Nephron progenitor cell (in vitro differentiated cells): ENCODE results near the gene ZBTB20.

ENCODE experiments used
- DNase-seq: peaks from one replicate; pipeline ENCODE4 v3.0.0; 2021
- H3K27ac Mint-ChIP-seq: 2 replicates; pipeline ENCODE4 v1.8.0; 2021; ENCODE audit warnings: mild to moderate bottlenecking, moderate library complexity, mixed read lengths
- H3K27me3 Mint-ChIP-seq: 2 replicates; pipeline ENCODE4 v1.8.0; 2021; ENCODE audit warnings: mild to moderate bottlenecking, low read depth, mixed read lengths; ENCODE audit not compliant: poor library complexity
- H3K36me3 Mint-ChIP-seq: 2 replicates; pipeline ENCODE4 v1.8.0; 2021; ENCODE audit warnings: low read depth, mixed read lengths
- H3K4me1 Mint-ChIP-seq: 2 replicates; pipeline ENCODE4 v1.8.0; 2021; ENCODE audit warnings: mixed read lengths
- H3K4me3 Mint-ChIP-seq: 2 replicates; pipeline ENCODE4 v1.8.0; 2021; ENCODE audit warnings: mild to moderate bottlenecking, moderate library complexity, mixed read lengths
- H3K9me3 Mint-ChIP-seq: 2 replicates; pipeline ENCODE4 v1.8.0; 2021; ENCODE audit warnings: mild to moderate bottlenecking, moderate library complexity, mixed read lengths
- TF ChIP-seq, protein P1 (sequence below): fragments of 200-600 bp; sonication (generic); IDR thresholded peaks from 2 replicates; pipeline ENCODE4 v1.5.0; 2021; ENCODE audit warnings: antibody characterized with exemption

Gene ZBTB20

DNA sequence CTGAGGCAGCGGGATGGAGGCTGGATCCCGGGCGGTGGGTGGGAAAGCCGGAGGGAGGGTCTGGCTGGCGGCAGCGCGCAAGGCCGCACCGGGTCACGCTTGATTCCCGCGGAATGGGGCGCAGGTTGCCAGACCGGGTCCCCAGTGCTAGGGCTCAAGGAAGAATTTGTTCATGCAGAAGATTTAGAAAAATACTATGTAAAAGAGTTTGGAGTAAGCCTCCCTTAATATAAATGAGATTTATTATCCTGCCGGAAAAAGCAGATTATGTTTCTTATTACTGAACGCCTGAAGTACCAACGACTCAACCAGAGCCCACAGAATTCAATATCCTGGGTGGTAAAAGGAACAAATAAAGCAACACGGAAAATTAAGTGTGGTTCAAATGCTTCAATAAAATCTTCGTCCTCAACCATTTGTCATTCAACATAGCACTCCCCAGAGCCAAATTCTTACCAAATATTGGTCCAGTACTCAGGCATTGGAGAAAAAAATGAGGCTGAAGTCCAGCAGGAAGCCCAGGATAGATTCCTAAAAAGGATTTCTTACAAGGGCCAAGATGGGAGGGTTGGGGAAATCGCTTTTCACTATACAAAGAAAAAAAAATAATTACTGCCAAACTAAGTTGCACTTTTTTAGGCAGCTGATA, 1.2 kb upstream of the ZBTB20 start:
- Mint-ChIP-seq H3K27me3 (peaks cover 3% of the 10 kb centered on the region), H3K27ac (peak overlapping the region; percentile 98), H3K4me3 (peak overlapping the region; percentile 90), H3K36me3 (peaks cover 15% of the 10 kb centered on the region), H3K4me1 (peaks cover 29% of the 10 kb centered on the region), H3K9me3 (peaks cover 11% of the 10 kb centered on the region)
- TF ChIP-seq, protein P1, sequence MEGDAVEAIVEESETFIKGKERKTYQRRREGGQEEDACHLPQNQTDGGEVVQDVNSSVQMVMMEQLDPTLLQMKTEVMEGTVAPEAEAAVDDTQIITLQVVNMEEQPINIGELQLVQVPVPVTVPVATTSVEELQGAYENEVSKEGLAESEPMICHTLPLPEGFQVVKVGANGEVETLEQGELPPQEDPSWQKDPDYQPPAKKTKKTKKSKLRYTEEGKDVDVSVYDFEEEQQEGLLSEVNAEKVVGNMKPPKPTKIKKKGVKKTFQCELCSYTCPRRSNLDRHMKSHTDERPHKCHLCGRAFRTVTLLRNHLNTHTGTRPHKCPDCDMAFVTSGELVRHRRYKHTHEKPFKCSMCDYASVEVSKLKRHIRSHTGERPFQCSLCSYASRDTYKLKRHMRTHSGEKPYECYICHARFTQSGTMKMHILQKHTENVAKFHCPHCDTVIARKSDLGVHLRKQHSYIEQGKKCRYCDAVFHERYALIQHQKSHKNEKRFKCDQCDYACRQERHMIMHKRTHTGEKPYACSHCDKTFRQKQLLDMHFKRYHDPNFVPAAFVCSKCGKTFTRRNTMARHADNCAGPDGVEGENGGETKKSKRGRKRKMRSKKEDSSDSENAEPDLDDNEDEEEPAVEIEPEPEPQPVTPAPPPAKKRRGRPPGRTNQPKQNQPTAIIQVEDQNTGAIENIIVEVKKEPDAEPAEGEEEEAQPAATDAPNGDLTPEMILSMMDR = no peak
- no peak for DNase-seq

DNA sequence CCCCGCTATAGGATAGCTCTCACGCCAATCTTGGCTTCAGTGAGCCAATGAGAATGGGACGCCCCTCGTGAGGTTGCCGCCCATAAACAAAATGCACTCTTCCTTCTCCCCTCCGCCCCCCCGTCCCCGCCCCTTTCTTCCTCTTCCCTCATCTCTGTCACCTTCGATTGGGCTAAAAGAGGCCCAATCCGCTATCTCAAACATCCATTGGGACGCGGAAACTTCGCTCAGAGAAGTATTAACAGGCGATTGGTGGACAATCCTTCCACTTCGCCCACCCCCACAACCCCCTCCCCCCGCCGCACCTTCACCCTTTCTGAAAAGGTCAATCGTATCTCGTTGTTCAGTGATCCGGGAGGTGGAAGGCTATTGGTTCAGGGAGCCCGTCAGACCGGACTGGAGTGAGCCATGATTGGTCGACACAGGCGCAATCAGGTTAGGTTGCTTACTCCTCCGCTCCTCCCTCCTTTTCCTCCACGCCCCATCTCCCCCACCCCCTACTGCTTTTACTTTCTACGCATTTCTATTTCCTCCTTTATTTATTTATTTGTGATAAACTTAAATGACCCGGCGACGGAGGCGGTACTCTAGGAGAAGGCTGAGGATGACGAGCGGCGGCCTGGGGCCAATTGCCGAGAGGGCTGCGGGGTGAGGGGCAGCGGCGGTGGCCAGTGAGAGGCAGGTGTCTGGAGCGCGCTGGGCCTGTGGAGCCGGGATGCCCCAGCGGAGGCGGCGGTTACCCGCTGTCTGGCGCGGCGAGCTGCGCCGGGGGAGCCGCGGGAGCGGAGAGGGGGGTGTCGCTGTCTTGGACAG, 447 bp upstream of the ZBTB20 start:
- H3K4me1 Mint-ChIP-seq = peaks cover 29% of the 10 kb centered on the region
- peak; percentile 94 for DNase-seq
- peak overlapping the region; percentile 90 for H3K4me3 Mint-ChIP-seq
- H3K27ac Mint-ChIP-seq = peak overlapping the region; percentile 99
- TF ChIP-seq, protein P1 = no peak
- H3K9me3 Mint-ChIP-seq = peaks cover 8% of the 10 kb centered on the region
- H3K36me3 Mint-ChIP-seq = peaks cover 15% of the 10 kb centered on the region
- H3K27me3 Mint-ChIP-seq = peaks cover 3% of the 10 kb centered on the region

GRCh38 chr3:115146032-115146417, 1.1 kb downstream of the ZBTB20 start:
- Mint-ChIP-seq H3K36me3 (peaks cover 15% of the 10 kb centered on the region), H3K27me3 (peaks cover 3% of the 10 kb centered on the region), H3K9me3 (peaks cover 5% of the 10 kb centered on the region), H3K27ac (peak overlapping the region; percentile 94), H3K4me3 (peak overlapping the region; percentile 95), H3K4me1 (peaks cover 29% of the 10 kb centered on the region)
- TF ChIP-seq, protein P1 = no peak
- peak; percentile 6 for DNase-seq

DNA sequence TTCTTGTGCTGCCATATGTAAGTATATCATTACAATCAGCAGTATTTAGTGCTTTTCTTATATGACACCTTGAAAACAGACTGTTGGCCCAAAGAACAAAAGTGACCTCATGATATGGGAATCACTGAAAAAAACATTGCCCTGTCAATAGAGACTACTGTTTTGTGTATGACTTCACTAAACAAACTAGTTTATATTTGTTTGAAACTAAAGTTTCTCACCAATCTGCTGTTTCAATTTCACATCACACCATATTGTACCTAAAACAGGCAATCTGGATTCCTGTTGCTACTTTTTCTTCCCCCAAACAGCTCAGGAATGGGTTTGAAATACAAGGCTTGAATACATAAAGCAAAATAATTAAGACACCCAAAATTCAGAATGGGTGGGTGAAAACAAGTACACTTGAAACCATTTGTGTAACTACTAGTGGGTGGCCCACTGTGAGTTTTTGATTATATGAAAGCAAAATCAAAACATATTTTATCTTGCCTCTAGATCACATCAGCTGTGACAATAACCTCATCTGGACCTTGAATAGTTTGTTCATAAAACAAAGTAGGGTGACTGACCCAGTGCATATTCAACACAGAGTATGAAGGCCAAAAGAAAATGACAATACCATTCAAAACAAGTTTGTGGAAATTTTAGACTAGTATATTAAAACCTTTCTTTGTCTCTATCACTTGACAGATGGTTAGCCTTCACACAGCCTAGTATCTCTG, 5.9 kb downstream of the ZBTB20 start:
- Mint-ChIP-seq H3K4me1 (peaks cover 18% of the 10 kb centered on the region), H3K4me3 (no peak overlapping the region), H3K36me3 (peaks cover 9% of the 10 kb centered on the region), H3K27ac (no peak overlapping the region), H3K9me3 (no peaks in the 10 kb centered on the region), H3K27me3 (peaks cover 3% of the 10 kb centered on the region)
- DNase-seq = no peak
- TF ChIP-seq, protein P1 = no peak

GRCh38 chr3:115139072-115139471, 8.0 kb downstream of the ZBTB20 start:
- Mint-ChIP-seq H3K27me3 (no peaks in the 10 kb centered on the region), H3K9me3 (no peaks in the 10 kb centered on the region), H3K27ac (no peak overlapping the region), H3K4me1 (peaks cover 8% of the 10 kb centered on the region), H3K36me3 (no peaks in the 10 kb centered on the region), H3K4me3 (no peak overlapping the region)
- TF ChIP-seq, protein P1 = no peak
- no peak for DNase-seq
